Frontal cortex (tissue), 4 donors: Measurements from ENCODE around the gene BRD2. TPM values are rescaled to one million over a fixed set of nuclear protein-coding genes. Genes with fewer than 3 reads are reported as not detected.

Experiments
- DNase-seq, 2 donors: peaks; one replicate each; pipeline ENCODE4 v3.0.0; 2012; ENCODE audit warnings: low spot score in 2 of 2
- FAIRE-seq: peaks from 2 replicates; lab custom pipeline; 2012; peaks lifted over from hg19 to GRCh38; lab: Jason Lieb, UNC
- total RNA-seq: library from RNA; depleted of rRNA; stranded (reverse); fragments of >200 nt; gene quantifications from one replicate; pipeline ENCODE4 v1.2.3, GENCODE V29; 2014
- donor health status: control.
- donor health status: control.
- donor health status: control.

BRD2 gene
- total RNA-seq, 1 donor from 2014 or later, result 55.8 TPM

DNA sequence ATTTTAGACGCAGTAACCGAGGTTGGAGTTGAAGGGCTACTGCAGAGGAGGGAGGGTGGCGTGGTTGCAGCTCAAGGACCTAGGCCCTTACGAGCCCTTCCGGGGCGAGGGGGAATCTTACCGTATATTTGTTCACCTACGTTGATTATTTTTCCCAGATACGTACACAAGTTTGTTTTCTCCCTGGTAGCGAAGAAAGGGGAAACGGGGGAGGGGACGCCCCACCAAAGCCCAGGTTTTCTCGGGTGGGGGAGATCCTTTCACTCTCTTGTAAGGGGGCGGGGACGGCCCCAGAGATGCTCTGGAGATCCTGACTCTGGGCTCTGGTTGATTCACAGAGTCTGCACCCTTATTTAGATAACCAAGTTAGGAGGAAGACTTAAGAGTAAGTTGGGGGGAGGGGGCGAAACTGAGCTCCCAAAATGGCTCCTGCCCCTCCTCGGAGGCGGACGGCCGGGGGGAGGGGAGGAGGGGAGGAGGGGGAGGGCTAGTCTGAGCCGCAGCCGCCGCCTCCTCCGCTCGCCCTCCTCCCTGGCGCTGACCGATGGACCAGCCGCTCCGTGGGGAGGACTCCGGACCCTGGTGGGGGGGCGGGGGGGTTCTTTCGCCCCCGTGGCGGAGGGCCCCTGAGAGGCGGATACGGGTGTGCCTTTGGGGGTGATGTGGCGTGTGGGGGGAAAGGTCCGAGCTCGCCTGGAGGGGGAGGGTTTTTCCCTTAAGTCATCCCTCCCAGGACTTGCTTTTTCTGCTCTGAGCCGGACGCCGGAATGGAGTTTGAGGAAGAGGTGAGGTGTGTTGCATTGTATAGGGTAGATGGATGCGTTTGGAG, 2.2 kb downstream of the BRD2 start:
- DNase-seq (peak; percentile 48 to 71), FAIRE-seq (no peak)

DNA sequence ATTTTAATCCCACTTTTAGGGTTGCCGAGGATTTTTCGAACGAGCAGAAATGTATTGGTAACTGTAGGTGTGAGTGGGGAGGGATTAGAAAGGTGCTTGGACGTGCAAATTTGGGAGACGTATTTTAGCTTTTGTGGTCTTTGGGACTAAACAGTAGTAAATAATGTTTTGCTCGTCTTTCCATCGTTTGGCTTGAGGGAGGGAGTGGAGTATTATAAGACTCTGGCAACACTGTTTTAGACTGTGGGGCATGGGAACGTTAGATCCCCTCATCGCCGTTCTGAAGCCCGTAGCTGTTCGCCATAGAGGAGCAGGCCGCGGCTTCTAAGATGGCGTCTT, 2.8 kb downstream of the BRD2 start:
- DNase-seq (no peak), FAIRE-seq (no peak)

DNA sequence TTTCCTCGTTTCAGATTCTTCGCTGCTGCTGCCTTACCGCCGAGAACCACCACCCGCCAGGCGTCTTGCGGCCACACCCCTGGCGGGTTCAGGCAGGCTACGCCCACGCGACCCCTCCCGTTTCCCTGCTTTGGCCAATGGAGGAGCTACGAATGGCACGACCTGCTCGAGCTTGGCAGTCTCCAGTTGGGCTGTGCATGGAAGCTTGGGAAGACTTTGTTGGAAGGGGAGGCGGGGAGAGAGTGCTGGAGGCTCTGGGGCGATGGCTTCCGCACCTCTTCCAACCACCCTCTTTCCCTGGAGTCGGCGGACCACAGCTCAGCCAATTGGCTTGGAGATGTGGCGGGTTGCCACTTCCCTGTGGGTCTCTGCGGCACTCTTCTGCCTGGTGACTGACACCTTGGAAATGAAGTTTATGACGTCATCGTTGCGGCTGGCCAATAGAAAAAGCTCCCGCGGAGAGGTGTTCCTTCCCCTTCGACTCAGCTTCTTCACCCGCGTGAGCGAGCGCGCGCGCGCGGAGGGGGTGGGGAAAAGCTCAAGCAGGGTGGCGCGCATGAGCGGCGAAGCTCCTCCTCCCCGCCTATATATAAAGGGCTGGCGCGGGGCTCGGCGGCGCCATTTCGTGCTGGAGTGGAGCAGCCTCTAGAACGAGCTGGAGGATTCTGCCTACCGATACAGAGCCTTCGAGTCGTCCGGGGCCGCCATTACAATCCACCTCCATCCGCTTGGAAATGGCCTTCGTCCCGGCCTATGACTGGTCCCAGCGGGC, 3.4 kb downstream of the BRD2 start:
- DNase-seq (peak; percentile 87 to 91), FAIRE-seq (peak; percentile 30)

DNA sequence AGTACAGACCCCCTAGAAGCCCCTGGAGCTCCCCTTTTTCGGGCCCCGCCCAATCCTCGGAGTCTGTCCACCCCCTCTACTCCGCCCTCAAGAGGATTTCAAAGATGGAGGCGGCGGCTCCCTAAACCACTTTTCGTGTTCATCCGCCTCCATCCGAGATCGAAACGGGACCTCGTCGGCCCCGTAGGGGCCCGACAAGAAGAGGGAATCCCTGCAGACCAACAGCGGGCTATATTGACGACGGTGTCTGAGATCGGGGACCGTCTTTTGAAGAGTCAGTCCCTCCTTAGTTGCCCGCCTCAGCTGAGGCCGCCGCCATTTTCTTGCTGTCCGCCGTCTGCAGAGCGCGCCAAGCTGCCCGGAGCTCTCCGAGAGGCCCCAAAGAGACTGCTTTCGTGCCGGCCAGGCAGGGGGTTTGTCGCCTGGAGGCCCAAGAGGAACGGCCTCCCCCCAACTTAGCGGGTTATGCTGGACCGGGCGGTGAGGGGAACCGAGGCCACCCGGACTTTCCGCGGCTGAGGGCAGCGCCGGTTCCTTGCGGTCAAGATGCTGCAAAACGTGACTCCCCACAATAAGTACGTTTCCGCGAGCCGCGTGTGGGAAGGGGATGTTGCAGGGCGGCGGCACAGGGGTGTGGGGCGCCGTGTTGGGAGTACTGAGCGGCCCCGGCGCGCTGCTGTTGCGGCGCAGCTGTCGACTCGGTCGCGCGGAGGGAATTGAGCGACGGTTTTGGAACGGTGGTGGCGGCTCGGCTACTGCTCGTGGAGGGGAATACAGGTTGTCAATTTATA, 4.2 kb downstream of the BRD2 start:
- DNase-seq, result peak in 1 of 2 donors; percentile 56
- no peak for FAIRE-seq

DNA sequence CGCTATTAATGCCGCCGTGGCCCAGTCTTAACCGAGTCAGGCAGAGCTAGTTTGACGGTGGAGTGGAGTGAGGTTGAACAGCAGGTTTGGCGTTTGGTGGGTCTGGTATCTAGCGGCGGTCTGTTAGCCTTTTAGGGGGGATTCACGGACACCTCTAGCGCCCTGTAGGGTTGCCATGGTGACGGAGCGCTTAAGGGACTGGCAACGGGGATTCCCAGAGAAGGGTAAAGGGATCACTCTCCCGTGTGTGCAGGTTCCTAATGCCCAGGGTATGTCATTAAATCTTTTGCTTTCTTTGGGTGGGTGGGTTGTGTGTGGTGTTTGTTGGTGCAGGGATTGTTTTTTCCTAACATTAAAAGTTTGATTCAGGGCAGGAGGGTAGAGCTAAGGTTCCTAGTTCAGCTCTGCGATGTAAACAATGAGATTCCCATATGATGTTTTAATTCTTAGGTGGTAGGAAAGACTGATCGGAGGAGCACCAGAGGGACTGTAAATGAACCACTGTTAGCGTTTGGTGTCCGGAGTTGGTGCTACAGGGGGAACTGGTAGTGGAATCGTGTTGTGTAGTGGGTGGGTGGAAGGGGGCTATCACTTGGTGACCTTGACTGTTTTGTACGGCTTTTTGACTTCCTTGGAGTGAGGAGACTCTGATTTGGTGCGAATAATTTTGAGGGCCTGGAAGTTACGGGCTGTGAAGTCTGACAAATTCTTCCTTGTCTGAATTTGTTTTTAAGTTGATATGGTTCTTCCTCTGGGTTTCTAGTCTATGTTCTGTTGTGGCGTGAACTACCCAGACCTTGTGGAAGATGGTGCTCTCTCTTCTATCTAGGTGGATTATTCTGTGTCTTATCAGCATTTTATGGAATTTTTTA, 5.0 kb downstream of the BRD2 start:
- DNase-seq, result no peak

DNA sequence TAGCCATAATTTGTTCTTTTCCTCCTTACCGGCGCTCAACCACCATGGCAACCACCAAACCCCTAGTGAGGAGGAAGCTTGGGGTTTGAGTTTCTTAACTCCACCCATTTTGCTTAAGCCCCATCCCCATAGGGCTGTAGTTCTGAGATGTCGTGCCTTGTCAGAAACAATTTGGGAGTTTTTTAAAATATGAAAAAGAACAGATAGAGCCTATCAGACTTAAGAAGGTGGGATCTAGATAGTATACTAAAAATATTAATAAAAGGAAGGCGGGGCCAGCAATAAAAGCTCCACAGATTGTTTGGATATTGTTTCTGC, 5.6 kb downstream of the BRD2 start:
- DNase-seq, result no peak
- FAIRE-seq, result no peak

More for the DNA sequence above, 5.0 kb downstream of the BRD2 start:
- no peak for FAIRE-seq

DNA sequence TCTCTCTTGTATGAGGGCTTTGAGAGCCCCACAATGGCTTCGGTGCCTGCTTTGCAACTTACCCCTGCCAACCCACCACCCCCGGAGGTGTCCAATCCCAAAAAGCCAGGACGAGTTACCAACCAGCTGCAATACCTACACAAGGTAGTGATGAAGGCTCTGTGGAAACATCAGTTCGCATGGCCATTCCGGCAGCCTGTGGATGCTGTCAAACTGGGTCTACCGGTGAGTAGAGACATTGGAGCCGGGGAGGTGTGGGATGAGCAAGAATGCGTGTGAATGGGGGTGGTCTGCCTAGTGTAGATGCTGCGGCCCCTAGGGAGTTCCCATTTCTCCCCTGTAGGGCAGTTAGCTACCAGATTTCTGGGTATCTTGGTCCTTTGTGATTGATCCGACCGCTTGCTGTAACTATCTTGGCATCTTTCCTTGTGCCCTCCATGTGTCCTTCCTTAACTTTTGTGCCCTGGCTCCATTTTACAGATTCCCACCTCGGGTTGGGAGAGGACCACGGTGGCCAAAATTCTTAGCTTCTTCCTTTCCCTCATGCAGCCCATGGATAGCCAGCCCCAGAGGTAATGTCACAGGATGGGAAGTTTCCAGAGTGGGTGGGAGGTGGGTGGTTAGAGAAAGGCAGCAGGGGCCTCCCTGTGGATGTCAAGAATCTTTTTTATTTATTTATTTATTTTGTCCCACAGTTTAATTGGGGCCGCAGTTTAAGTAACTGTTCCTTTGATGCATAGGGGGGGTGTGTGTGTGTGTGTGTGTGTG, 6.3 kb downstream of the BRD2 start:
- FAIRE-seq (no peak), DNase-seq (no peak)

DNA sequence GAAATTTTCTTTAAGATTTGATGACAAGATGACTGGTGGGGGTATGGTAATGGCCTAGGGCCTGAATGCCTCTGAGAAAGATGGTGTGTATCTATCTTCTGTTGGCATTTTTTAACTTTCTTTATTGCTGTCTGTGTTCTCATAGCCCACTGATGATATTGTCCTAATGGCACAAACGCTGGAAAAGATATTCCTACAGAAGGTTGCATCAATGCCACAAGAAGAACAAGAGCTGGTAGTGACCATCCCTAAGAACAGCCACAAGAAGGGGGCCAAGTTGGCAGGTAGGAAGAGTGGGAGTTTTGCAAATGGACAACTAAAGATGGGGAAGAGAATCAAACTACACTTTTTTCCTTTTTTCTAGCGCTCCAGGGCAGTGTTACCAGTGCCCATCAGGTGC, 7.5 kb downstream of the BRD2 start:
- FAIRE-seq (no peak), DNase-seq (no peak)

DNA sequence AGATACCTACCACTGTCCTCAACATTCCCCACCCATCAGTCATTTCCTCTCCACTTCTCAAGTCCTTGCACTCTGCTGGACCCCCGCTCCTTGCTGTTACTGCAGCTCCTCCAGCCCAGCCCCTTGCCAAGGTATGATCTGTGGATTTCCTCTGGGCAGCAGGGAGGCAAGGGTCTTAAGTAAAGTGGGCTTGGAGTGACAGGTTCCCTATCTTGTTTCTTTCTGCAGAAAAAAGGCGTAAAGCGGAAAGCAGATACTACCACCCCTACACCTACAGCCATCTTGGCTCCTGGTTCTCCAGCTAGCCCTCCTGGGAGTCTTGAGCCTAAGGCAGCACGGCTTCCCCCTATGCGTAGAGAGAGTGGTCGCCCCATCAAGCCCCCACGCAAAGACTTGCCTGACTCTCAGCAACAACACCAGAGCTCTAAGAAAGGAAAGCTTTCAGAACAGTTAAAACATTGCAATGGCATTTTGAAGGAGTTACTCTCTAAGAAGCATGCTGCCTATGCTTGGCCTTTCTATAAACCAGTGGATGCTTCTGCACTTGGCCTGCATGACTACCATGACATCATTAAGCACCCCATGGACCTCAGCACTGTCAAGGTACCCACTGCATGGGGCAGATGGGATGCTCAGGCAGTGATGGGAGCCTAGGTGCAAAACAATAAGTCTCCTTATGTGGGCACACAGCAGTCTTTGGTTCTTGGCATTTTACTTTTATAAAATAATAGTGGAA, 8.1 kb downstream of the BRD2 start:
- FAIRE-seq (no peak), DNase-seq (no peak)

DNA sequence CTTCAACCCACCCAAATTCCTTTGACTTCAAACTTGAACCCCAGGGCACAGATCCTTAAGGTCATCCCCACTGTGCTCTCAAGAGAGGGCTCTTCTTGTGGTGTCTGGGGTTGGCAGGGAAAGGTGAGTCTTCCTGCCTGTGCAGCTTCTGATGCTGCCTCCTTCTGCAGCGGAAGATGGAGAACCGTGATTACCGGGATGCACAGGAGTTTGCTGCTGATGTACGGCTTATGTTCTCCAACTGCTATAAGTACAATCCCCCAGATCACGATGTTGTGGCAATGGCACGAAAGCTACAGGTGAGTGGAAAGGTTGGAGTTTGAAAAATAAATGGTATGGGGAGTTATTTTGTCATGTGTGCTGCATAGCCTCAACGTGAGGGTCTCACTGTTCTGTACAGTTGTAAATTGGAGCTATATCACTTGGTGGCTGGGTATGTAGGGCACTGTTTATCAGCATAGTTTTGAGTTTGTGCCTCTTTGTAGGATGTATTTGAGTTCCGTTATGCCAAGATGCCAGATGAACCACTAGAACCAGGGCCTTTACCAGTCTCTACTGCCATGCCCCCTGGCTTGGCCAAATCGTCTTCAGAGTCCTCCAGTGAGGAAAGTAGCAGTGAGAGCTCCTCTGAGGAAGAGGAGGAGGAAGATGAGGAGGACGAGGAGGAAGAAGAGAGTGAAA, 9.0 kb downstream of the BRD2 start:
- DNase-seq (no peak), FAIRE-seq (no peak)

DNA sequence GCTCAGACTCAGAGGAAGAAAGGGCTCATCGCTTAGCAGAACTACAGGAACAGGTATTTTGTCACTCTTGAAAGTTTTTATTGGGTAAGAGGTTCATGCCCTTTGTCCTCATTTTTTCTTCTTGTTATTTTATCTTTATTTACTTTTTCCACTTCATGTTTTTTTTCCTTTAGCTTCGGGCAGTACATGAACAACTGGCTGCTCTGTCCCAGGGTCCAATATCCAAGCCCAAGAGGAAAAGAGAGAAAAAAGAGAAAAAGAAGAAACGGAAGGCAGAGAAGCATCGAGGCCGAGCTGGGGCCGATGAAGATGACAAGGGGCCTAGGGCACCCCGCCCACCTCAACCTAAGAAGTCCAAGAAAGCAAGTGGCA, 9.5 kb downstream of the BRD2 start:
- FAIRE-seq, result no peak
- DNase-seq, result no peak

DNA sequence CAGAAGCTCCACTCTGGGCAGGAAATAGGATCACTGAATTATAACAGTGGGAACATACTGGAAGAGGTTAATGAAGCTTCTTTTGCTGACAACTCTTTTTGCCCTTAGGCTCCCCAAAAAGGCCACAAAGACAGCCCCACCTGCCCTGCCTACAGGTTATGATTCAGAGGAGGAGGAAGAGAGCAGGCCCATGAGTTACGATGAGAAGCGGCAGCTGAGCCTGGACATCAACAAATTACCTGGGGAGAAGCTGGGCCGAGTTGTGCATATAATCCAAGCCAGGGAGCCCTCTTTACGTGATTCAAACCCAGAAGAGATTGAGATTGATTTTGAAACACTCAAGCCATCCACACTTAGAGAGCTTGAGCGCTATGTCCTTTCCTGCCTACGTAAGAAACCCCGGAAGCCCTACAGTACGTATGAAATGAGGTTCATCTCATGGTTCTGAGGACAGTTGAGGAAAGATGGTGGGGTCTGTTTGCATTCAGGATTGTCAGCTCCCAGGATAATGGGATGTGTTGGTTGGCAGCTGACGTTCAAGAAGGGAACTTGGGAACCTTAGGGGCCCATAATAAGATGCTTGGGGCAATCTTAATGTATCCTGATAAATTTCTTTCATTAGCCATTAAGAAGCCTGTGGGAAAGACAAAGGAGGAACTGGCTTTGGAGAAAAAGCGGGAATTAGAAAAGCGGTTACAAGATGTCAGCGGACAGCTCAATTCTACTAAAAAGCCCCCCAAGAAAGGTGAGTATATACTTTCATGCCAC, 11.5 kb downstream of the BRD2 start:
- no peak for FAIRE-seq
- DNase-seq, result no peak

DNA sequence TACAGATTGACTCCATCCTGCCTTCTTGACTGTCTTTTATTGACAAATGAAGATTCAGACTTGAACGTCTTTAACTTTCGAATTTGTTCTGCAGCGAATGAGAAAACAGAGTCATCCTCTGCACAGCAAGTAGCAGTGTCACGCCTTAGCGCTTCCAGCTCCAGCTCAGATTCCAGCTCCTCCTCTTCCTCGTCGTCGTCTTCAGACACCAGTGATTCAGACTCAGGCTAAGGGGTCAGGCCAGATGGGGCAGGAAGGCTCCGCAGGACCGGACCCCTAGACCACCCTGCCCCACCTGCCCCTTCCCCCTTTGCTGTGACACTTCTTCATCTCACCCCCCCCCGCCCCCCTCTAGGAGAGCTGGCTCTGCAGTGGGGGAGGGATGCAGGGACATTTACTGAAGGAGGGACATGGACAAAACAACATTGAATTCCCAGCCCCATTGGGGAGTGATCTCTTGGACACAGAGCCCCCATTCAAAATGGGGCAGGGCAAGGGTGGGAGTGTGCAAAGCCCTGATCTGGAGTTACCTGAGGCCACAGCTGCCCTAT, 12.2 kb downstream of the BRD2 start:
- DNase-seq (no peak), FAIRE-seq (no peak)

DNA sequence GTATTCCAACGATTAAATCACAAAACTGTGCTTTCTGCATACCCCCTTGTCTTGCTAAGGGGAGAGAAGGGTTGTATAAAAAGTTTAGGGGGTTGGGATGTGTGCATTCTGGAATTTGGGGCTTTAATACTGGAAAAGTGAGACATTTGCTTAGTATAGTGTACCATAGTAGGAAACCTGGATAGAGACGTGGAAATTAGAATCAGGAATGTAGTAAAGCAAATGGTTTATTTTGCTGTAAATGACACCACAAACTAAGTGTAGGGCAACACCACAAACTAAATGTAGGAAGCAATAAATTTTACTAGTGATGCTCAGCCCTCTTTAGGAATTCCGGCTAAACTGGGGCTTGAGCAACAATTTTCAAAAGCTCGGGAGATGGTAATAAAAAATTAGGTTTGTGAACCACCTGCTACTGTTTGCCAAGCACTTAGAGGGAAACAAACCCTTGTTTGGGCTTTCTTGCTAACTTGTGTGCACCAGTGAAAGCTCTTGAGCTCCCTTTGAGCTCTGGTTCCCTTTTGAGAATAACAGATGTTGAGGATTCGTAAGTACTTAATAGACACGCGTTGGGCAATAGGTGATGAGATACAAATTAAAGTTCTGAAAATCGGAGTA, 13.8 kb downstream of the BRD2 start:
- no peak for FAIRE-seq

DNA sequence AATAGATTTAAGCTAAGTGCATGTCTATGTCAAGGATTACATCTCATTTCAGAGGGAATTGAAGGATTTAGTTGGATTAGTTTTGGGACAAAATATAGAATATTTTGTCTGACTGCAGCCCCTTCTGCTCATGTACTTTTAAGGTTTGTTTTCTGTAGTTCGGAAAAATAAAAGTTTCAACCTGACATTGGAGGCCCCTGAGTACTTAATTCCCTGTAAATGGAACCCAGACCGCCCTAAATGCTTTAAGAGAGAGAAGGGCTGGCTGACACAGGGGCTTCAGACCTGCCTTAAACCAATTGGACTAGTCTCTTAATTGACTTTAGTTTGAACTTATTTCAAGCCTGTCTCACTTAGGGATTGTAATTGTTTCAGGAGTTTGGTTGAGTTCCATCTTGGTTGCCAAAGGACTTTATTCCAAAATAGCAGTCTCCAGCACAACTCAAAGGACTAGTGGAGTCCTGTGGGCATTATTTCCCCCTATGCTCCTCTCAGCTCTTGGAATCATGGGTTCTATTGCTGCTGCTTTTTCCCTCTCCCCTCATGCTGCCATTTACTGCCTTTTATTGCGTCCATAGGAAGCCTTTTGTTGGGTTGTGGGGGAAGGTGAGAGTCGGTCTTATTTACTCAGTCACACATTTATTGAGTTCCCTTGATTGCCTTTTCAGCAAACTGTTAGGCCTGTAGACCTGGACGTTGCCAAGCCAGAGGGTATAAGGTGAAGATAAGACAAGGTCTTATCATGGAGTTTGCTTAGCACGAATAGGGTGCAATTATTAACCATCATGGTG, 14.5 kb downstream of the BRD2 start:
- FAIRE-seq (no peak), DNase-seq (no peak)

More for the DNA sequence above, 13.8 kb downstream of the BRD2 start:
- DNase-seq, result no peak

DNA sequence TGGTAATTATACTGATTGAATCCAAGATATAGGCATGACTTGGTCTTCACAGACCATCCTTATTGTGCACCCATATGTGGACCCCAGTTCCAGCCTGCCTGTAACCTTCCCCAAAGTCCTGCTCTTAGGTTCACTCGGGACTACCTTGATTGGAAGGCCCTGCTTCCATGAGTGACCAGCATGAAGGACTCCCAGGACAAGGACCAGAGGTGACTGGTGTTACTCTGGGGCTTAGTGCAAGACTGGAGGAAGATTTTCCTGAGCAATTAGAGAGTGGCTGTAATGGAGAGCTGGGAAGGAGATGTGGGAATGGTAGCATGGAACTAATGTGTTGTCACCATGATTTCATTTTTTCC, 15.1 kb downstream of the BRD2 start:
- DNase-seq (no peak), FAIRE-seq (no peak)
